ENCODE data around the gene MED12L.
A peak's percentile ranks its signal among the peaks of the same experiment; 100 is the strongest.

Gene MED12L

GRCh38 chr3:151468284-151468917, 382.9 kb downstream of the MED12L start:
- peak; percentile 36 for DNase-seq

GRCh38 chr3:151476344-151477018, 391.0 kb downstream of the MED12L start:
- no peak for DNase-seq

- no peak for DNase-seq
These were observed 392.3 kb downstream of the MED12L start for GRCh38 chr3:151477591-151478334.

DNA sequence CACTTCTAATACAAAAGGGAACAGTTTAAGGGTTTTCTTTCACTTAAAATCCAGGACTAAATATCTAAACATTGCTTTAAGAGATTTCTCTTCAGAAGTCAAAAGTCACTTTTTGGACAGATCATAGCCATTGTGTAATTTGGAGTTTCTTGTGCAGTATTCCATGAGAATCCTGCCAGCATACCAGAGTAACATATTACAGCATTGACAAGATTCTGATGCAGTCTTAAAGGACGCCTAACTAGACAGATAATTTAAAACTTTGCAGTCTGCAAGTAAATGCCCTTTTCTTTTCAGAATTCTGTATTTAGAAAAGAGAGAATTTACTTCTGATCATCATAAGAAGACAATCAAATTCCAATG, 392.9 kb downstream of the MED12L start:
- DNase-seq: no peak

- DNase-seq: no peak
These were observed 394.0 kb downstream of the MED12L start for GRCh38 chr3:151479452-151479851.

GRCh38 chr3:151480492-151480891, 395.0 kb downstream of the MED12L start:
- no peak for DNase-seq

- no peak for DNase-seq
These were observed 398.0 kb downstream of the MED12L start for GRCh38 chr3:151483488-151483887.

- no peak for DNase-seq
These were observed 398.6 kb downstream of the MED12L start for GRCh38 chr3:151483961-151484520.

Data from stimulated activated CD4-positive, alpha-beta T cell treated with anti-CD3 and anti-CD28 coated beads, Interleukin-15, amount 100 ng/mL, for 24 hours (primary cell).